ENCODE results near the gene GLDN. TPM values are rescaled to one million over a fixed set of nuclear protein-coding genes. Genes with fewer than 3 reads are reported as not detected.

GLDN gene
- total and polyA plus RNA-seq, 2 of the 8 experiments (the other 6 are each of a cell fraction or from before 2014, with no cell fraction given) = 0.24 to 0.50 TPM

DNA sequence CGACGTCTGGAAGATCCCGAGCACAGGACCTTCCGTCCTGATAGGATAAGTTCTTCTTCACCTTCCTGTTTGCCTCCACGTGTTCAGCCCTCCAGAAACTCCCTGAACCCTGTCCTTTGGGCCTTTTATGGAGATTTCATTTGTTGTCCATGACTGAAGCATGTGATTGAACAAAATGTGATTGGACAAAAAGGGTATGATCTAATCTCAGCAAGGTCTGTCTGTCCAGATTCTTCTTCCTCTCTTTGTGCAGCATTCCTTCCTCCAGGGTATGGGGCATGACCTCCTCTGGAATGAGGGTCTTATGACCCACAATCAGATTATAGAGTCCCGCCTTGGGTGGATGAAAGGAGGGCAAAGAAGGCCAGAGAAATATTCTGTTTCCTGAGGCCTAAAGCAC lies 3.0 kb upstream of the GLDN start, which contains the start of gene CYP19A1:
Gene CYP19A1, minus strand, starts transcription at position 101 of the 400 bp plus-strand sequence. CDS start 95,684 bp downstream, outside the sequence.
- WGBS, 2 experiments (ENCODE audit: extremely low coverage in 1 of 2, insufficient coverage in 1 of 2, insufficient read length in 1 of 2, insufficient replicate concordance in 2 of 2, low coverage in 1 of 2, low lambda C conversion rate in 2 of 2, missing lambda C conversion rate in 1 of 2) = 80% methylated on average over 5 of the region's 6 CpGs; no CpG with 5 or more reads in 1 of the 2 experiments
- H3K9ac ChIP-seq (replicated peaks in 1 of 4; ENCODE audit: extremely low read depth in 1 of 4, low read depth in 3 of 4, low read length in 3 of 4) = no peak within 1 kb of the TSS
- TF ChIP-seq RNF2 (IDR thresholded peaks at IDR 0.05; ENCODE audit: borderline replicate concordance, low read depth, low read length, missing control alignments, poor library complexity, severe bottlenecking) = no peak
- no peak for TF ChIP-seq CBX8 (IDR thresholded peaks at IDR 0.05; ENCODE audit: borderline replicate concordance, low read depth, low read length)
- no peak for TF ChIP-seq TEAD4 (IDR thresholded peaks at IDR 0.05; ENCODE audit: low read depth, low read length)
- TF ChIP-seq SRF (IDR thresholded peaks at IDR 0.05; ENCODE audit: low read depth, low read length) = no peak
- TF ChIP-seq CHD1 (IDR thresholded peaks at IDR 0.05; ENCODE audit: low read depth, low read length) = no peak
- TF ChIP-seq SAP30 (IDR thresholded peaks at IDR 0.05; ENCODE audit: insufficient read depth, insufficient replicate concordance, low read length) = no peak
- TF ChIP-seq KDM1A (IDR thresholded peaks at IDR 0.05; ENCODE audit: borderline replicate concordance, low read length) = no peak

More for the DNA sequence above, 3.0 kb upstream of the GLDN start, which contains the start of gene CYP19A1:
- Histone ChIP-seq H2BK20ac (ENCODE audit: low read length) (no peak within 1 kb of the TSS), H2AK5ac (ENCODE audit: low read depth, low read length) (0 out of 2 replicates have a peak within 1 kb of the TSS, but pooled peaks have one; percentile 5), H2BK120ac (replicated peaks; ENCODE audit: low read depth, low read length) (no peak within 1 kb of the TSS), H3K18ac (ENCODE audit: extremely low read depth, low read length) (no peak within 1 kb of the TSS), H2BK15ac (ENCODE audit: low read length) (no peak within 1 kb of the TSS), H3K4me3 (ENCODE audit: extremely low read depth in 1 of 4, insufficient read depth in 2 of 4, low read depth in 3 of 4, low read length in 4 of 4) (no peak within 1 kb of the TSS), H3K23ac (ENCODE audit: insufficient read length) (no peak within 1 kb of the TSS), H3K4me1 (replicated peaks in 1 of 4; ENCODE audit: control insufficient read depth in 3 of 4, insufficient read depth in 4 of 4, low read length in 3 of 4) (peaks cover 0 to 6% (median 2%) of the 10 kb centered on the region in 4 experiments; a peak in 5 of 7 replicates), H3K27me3 (replicated peaks in 1 of 4; ENCODE audit: control insufficient read depth in 3 of 4, extremely low read depth in 1 of 4, insufficient read depth in 3 of 4, low read length in 3 of 4) (peaks cover 14 to 39% (median 32%) of the 10 kb centered on the region in 4 experiments), H4K20me1 (replicated peaks in 1 of 2; ENCODE audit: control insufficient read depth in 1 of 2, insufficient read depth in 2 of 2, low read length in 2 of 2) (no peaks in the 10 kb centered on the region), H3K4ac (replicated peaks; ENCODE audit: insufficient read length, low read depth, low read length) (no peak within 1 kb of the TSS), H2BK12ac (ENCODE audit: low read depth, low read length) (no peak within 1 kb of the TSS), H3K14ac (ENCODE audit: insufficient read length) (no peak within 1 kb of the TSS), H3K56ac (replicated peaks; ENCODE audit: insufficient read length, low read depth, low read length) (no peak within 1 kb of the TSS), H2AFZ (ENCODE audit: low read length) (no peak within 1 kb of the TSS), H3K23me2 (ENCODE audit: low read depth, low read length) (peaks cover 9% of the 10 kb centered on the region; the same call in 1 of the 2 replicates), H4K5ac (ENCODE audit: insufficient read length, low read depth, low read length) (no peak within 1 kb of the TSS), H3K9me3 (ENCODE audit: insufficient read depth in 2 of 2, low read depth in 1 of 2, low read length in 1 of 2) (no peaks in the 10 kb centered on the region), H3K79me1 (ENCODE audit: low read depth, low read length) (no peaks in the 10 kb centered on the region), H4K8ac (ENCODE audit: extremely low read depth, insufficient read depth, low read length) (no peak within 1 kb of the TSS), H3K79me2 (ENCODE audit: control insufficient read depth in 1 of 2, insufficient read depth in 2 of 2, low read length in 2 of 2) (no peaks in the 10 kb centered on the region), H2BK5ac (ENCODE audit: low read depth, low read length) (no peak within 1 kb of the TSS), H3K27ac (ENCODE audit: low read depth, low read length) (no peak within 1 kb of the TSS), H4K91ac (replicated peaks; ENCODE audit: insufficient read length, low read length) (no peak within 1 kb of the TSS), H3K36me3 (ENCODE audit: control insufficient read depth in 2 of 4, insufficient read depth in 4 of 4, low read length in 3 of 4) (no peaks in the 10 kb centered on the region; a peak in 1 of 8 replicates), H3K4me2 (ENCODE audit: insufficient read depth in 1 of 2, low read depth in 2 of 2, low read length in 2 of 2) (no peak within 1 kb of the TSS)
- FAIRE-seq (no peak), DNase-seq (ENCODE audit: low read depth in 1 of 2, low spot score in 2 of 2) (no peak)
- POLR2A ChIA-PET (ENCODE audit: partially characterized antibody) = no interaction called here
- CTCF ChIA-PET (ENCODE audit: partially characterized antibody) = interaction anchor here (1.7 kb wide), 1 partner anchor 38 kb away, joined by 3 read pairs; no protein-coding TSS in a partner anchor
